GM19099 (cell line): ENCODE data around the gene CD274.

ENCODE experiments used
- POLR2A ChIP-seq: IDR thresholded peaks from 3 replicates; pipeline ENCODE4 v1.6.1; 2011; ENCODE audit warnings: low read depth; ENCODE audit not compliant: insufficient read length; ENCODE audit errors: extremely low read depth

Gene CD274

DNA sequence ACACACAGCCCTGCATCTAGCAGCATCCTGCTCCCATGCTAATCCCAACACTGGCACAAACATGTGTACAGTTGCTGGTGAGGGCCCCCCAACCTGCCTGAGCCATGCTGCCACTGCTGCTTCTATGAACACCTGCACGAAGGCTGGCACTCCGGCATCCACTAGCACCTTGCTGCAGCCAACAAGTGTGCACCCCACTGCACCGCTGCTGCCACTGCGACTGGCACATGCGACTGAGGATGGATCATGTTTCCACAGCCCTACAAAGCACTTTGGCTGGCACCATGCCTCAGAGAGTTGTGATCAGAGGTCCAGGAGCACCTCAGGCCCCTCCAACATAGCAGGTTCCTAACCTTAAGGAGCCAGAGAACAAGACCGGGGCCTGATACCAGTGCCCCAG is 52.2 kb downstream of the CD274 start:
- TF ChIP-seq POLR2A = no peak

DNA sequence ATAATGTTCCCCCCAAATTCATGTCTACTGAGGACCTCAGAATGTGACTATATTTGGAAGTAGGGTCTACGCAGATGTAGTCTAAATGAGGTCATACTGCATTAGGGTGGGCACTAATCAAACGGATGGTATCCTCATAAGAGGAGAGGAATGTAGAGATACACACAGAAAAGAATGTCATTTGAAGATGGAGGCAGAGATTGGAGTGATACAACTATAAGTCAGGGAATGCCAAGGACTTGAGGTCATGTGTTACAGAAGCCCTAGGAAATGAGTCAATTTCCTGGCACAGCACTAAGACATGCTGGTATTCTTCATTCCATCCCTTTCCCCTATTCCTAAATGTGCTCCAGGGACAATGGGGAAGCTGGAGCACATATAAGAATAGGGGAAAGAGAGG is 59.2 kb downstream of the CD274 start:
- TF ChIP-seq POLR2A = no peak

DNA sequence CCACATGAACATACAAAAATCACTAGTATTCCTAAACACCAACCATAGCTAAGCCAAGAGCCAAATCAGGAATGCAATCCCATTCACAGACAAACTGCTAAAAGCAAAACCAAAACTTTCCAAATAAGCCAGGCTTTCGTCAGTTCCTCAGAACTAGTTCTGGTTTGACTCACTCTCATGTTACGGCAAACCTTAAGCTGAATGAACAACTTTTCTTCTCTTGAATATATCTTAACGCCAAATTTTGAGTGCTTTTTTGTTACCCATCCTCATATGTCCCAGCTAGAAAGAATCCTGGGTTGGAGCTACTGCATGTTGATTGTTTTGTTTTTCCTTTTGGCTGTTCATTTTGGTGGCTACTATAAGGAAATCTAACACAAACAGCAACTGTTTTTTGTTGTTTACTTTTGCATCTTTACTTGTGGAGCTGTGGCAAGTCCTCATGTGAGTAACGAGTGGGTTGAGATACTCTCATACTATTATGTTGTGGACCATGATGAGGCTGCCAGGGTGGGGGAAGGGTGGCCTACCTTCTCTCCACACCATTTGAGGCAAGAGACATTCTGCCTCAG is 60.1 kb downstream of the CD274 start, which contains the start of gene PDCD1LG2:
TSS of gene PDCD1LG2 (plus strand) at position 172 of the 572 bp plus-strand sequence. CDS start 12,016 bp downstream, outside the sequence.
- peak; percentile 36 for TF ChIP-seq POLR2A

DNA sequence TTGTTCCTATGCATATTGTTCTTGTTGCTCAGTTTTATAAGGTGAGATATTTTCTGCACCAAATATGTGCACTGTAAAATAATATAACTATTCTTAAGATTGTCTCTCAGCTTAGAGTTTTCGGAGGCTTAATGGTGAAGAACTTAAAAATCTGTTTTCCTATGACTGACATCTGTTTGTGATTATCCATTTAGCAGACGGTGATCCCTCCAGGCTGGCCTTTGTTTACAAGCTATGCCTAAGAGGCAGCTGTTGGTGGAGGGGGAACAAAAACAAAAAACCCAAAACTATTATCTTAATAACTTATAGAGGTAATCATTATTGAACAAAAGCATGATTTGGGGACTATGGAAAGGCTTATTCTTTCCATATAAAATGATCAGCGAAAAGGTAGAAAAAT is 60.6 kb downstream of the CD274 start:
- no peak for TF ChIP-seq POLR2A

DNA sequence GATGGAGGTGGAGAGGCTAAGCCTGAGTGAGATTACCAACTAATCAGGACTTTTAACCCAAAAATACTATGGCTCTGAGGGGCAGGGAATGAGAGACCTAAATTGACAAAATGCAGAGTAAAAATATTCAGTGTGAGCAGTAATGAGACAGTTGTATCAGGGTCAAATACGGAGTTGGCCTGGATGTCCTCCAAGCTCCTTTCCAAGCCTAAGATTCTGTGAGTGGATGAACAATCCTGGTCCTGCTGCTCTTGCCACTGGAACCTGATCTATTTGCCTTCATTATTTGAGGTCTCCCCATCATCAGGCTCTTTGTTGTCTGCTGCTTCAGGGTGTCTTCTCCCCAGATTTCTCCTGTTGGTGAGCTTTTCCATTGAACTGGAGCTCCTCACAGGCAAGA is 61.1 kb downstream of the CD274 start:
- peak; percentile 11 for TF ChIP-seq POLR2A

DNA sequence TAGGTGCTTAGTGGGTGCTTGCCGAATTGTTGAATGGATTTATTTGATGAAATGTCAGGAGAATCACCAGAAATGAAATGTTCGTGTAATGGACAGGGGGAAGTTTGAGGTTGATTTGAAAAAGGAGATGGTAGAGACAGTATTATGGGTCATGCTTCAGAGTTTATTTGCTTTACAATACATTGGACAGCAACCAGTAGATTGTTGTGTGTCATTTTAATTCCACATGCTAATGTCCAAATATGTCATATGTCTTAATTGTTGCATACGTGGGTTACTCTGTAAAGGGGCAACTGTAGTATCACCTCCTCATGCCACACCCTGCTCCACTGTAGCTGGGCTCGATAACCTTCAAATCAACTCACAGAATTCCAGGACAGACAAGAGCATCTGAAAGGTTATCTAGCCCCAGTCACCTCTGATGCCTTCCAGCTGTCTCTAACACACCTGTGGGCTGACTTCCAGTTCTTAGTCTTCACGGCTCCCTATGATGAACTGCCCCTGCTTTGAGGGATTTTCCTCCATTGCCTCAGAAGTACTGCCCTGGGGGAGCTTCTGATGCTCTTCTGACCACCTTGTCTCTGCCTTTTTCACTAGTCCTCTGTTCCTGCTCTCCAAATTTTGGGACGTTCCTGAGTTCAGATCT is 61.7 kb downstream of the CD274 start:
- peak; percentile 37 for TF ChIP-seq POLR2A

DNA sequence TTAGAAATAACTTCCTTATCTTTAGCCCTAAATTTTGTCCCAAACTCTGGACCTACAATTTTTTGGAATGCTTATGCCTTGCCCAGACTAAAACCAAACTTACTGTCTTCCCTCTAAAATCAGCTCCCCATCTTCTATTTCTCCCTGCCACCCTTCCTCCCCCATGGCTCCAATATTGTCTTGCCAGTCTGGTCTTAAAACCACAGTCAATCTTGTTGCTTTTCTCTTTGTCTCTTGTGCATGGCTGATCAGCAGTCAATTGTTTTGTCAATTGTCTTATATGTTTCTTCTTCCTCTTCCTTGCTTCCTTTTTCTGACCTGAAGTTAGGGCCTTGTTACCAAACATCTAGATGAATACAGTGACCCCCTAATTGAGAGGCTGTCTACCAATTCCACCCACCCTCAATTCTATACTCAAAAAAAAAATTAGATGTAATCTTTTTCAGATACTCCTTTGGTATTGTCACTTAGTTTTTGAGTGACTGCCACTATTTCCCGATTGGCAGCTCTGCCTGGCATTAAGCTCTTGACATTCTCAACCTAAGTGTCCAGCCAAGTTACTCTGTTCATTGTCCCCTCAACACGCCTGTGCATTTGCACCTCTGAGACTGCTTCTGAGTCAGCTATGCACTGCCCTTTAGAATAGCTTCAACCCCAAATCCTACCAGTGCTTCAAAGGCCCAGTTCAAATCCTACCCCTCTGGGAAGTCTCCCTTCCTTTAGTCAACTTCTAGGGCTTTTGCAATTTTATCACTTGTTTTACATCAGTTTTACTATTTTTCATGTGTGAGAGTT is 62.5 kb downstream of the CD274 start:
- no peak for TF ChIP-seq POLR2A

DNA sequence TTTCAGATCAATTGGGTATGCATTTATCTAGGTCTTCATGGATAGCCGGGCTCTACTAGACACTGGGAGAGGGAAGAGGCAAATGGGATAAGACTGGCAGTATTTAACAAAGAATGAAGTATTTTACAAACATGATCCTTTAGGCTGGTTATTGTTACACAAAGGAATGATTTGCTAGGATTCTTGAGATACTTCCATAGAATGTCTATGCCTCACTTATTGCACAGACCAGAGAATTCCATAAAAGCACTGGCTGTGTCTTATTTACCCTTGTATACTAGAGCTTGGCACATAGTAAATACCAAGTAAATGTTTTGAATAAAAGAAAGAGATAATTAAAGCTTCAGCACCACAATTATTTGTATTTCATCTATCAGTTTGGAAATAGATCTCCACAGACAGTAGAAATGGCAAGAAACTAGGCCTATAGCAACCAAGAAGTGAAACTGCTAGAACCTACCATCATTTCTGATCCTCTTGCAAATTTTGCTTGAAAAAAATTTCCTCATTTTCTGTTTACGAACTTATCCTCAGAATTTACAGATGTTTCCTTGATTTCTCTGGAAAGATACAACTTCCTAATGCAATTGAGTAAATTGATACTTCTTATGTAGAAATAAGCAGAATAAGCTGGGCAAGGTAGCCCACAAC is 63.7 kb downstream of the CD274 start:
- TF ChIP-seq POLR2A = no peak

DNA sequence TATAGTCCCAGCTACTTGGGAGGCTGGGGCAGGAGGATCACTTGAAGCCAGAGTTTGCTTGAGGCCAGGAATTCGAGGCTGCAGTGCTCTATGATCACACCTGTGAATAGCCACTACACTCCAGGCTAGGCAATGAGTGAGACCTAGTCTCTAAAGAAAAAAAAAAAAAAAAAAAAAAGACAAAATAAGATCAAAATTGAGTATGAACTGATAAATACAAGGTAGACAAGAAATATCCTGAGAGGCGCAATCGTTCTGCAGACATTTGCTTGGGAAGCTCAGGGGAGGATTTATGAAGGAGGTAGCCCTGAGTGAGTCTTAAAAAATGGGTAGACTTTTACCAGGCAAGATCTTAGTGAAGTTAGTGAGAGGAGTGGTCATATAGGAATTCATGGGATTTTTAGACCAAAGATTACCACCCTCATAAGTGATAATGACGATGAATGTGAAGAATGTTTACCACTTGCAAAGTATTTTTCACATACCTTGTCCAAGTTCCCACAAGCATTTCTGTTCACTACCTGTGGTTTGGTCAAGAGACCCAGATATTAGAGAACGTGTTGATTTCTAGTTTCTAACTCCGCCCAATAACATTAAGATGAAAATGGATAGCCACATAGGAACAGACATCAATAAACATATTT is 64.4 kb downstream of the CD274 start:
- no peak for TF ChIP-seq POLR2A

DNA sequence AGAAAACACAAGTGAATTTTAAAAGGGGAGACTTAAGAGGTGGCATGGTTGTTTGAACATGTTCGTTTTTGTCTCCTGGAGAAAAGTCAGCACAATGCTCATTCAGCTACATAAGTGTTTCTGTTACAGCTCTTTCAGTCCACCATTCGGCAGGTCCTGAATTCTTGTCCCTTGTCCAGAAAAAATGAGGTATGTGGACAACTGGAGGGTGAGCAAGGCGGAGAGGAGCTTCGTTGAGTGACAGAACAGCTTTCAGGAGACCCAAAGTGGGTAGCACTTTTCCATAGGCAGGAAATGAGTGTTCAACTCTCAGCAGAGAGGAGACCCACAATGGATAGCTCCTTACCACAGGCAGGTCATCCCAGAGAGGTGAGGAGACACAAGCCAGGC is 64.9 kb downstream of the CD274 start:
- no peak for TF ChIP-seq POLR2A

DNA sequence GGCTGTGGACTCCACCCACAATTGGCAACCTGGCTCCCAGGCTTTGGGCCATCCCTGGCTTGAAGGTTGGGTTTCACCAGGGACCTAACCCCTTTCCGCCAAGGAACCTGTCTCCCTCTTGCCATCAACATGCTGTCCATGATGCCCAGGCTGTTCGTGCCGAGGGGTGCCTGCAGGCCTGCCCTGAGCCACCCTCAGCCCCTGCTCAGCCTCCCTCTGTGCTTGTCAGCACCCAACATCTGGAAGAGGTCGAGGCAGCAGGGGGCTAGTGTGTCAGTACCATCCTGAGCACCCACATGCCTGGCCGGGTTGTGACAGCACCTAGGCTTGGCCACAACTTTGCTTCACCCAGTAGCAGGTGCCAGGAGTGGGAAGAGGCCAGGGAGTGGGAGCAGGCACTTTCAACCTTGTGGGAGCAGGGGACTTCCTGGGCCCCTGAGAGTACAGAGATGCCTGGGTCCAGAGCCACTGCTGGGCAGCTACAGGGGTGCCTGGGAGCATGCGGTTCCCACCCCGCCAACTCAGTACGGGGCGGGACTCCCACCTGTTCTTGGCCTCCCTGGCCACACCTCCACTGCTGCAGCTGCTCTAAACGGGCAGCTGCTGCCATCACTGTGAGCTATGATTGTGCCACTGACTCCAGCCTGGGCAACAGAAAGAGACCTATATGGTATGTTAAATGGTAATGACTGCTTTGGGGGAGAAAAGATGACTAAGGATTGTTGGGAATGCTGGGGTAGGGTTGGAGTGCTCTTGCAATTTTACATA is 66.3 kb downstream of the CD274 start:
- TF ChIP-seq POLR2A = no peak

DNA sequence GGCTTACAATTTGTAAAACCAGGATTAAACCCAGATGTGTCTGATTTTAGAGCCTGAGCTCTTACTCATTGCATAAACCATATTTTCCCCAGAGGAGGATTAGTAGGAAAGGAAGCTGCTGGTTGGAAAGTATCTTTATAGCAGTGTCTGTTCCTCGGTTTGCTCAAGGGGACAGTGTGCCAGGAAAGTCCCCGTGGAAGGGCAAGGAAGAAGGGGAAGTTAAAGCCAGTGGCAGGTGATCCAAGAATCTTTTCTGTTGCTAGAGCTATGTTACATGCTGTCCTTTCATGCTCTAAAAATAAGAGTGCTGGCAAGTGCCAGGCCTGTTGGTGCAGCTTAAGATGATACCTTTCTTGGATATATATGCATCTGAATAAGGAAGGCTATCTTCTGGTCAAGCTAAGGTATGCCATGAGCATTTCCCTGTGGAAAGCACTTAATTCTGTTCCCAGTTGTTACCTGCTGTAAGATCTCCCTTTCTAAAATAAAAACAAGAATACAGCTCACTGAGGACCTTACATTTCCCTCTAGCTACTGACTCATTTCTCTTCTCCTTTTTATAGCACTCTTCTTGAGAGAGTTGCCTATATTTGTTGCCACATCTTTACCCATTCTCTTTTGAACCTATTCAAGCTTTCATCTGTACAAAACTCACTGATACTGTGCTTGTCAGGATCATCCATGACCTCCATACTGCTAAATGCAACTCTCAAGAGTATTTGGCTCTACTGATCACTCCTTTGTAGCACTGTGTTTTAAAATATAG is 68.0 kb downstream of the CD274 start:
- no peak for TF ChIP-seq POLR2A

DNA sequence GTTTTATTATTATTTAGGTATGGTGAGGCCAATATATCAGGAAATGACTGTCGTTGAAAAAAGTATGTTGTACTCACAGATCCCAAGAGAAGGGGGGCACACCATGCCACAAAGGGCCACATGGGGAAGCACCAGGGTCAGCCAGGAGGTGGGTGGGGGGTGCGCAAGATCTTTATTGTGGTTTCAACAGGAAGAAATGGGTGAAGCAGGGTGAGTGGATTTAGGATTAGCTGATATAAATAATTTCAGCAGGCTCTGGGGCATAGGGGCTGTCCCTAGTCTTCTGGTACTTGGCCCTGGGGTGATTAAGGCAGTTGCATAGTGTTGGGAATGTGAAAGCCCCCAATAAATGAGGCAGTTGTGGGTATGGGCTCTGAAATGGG is 68.6 kb downstream of the CD274 start:
- TF ChIP-seq POLR2A = no peak
